AG10803 (cell line): ENCODE data around the gene PHLPP2.
A peak's percentile ranks its signal among the peaks of the same experiment; 100 is the strongest.

Experiments used
- DNase-seq: peaks from one replicate; pipeline ENCODE4 v3.0.0; 2010; ENCODE audit warnings: low read depth
- H3K4me3 ChIP-seq: 2 replicates; pipeline ENCODE4 v1.5.1; 2011; ENCODE audit warnings: mild to moderate bottlenecking, low read length, control low read depth
- TF ChIP-seq, protein P1 (sequence below): conservative IDR thresholded peaks from 2 replicates; pipeline ENCODE4 v1.5.1; 2011; ENCODE audit warnings: mild to moderate bottlenecking, low read length, control low read depth, inconsistent platforms

Gene PHLPP2

DNA sequence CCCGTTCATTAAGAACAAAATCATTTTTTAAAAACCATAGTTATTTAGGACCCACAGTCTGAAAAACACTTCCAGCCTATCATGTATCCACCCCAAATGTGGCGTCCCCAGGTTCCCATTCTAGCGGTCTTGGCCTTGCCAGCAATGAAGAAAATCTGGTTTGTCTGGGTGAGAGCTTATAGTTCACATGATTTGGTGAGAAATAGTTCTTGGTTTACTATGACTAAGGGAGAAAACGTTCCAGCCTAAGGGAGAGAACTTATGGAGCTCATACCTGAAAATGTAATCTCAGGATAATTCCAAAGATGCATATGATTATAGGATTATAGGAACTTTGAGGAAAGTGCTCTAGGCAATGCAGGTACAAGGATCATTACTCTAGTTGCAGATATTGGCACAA, 93.7 kb downstream of the PHLPP2 start:
- no peak for DNase-seq
- TF ChIP-seq, protein P1, sequence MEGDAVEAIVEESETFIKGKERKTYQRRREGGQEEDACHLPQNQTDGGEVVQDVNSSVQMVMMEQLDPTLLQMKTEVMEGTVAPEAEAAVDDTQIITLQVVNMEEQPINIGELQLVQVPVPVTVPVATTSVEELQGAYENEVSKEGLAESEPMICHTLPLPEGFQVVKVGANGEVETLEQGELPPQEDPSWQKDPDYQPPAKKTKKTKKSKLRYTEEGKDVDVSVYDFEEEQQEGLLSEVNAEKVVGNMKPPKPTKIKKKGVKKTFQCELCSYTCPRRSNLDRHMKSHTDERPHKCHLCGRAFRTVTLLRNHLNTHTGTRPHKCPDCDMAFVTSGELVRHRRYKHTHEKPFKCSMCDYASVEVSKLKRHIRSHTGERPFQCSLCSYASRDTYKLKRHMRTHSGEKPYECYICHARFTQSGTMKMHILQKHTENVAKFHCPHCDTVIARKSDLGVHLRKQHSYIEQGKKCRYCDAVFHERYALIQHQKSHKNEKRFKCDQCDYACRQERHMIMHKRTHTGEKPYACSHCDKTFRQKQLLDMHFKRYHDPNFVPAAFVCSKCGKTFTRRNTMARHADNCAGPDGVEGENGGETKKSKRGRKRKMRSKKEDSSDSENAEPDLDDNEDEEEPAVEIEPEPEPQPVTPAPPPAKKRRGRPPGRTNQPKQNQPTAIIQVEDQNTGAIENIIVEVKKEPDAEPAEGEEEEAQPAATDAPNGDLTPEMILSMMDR = no peak
- no peak overlapping the region for H3K4me3 ChIP-seq

DNA sequence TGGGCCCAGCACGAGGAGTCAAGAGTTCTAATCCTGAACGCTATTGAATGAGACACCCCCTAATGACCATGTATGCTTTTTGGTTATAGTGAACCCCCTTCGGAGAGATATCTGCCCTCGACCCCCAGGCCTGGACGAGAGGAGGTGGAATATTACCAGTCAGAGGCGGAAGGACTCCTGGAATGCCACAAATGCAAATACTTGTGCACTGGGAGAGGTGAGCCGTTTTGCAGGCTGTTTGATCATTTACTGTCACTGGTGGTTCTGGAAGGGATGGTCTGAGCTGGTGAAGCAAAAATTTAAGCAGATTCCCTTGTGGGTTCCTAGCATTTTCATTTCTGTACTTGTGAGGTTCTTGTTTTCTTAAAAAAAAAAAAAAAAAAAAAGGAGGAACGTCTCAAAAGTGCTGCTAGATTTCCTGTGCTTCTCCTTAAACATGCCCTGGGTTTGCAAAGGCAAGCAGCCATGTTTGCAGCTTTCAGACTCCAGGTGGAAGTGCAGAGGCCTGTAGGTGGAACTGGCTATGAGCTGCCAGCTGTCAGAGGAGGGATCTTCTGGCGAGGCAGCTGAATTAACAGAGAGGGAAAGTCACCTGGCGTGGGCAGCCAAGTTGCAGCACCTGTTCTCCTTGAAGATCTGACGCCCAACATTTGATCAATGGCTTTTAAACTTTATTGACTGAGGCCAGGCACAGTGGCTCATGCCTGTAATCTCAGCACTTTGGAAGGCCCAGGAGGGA, 95.1 kb downstream of the PHLPP2 start:
- TF ChIP-seq, protein P1 = no peak
- H3K4me3 ChIP-seq = no peak overlapping the region
- DNase-seq = no peak

DNA sequence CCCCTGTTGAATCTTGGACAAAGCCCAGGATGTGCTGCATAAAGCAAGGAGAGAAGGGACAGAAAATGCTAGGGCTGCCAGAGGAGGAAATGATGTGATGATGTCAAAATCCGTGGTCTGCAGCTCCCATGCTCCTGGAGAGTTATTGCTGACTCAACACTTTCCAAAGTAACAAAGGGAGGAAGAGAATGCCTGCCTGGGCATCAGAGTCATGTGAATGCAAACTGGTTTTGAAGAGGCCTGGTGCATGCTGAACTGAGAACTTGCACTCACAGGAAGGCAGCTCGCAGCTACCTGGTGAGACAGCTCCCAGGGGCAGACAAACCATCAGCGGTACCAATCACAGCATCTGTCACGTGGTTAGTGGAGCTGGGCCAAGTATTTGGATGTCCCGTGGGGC, 95.7 kb downstream of the PHLPP2 start:
- peak; percentile 9 for DNase-seq
- TF ChIP-seq, protein P1 = no peak
- H3K4me3 ChIP-seq = no peak overlapping the region

DNA sequence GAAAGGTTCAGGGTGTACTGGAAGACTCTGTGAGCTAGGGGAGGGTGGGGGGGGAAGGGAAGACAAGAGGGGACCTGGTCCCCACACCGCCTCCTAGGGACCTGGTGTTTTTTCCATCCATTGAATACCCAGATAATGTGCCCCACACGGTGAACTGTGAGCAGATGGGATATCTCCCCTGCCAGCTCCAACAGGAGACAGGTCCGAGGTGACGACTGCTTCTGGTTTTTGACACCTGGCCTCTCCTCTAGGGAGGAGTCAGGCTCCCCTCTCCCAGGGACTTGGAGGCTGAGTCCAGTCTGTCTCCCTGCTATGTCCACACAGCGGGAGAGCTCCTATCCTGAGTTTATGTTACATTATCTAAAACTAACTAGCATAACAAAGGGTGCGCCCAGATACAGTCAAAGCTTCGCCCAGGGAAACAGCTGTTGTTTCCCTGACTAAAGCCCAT, 96.7 kb downstream of the PHLPP2 start:
- DNase-seq = no peak
- no peak overlapping the region for H3K4me3 ChIP-seq
- TF ChIP-seq, protein P1 = no peak

DNA sequence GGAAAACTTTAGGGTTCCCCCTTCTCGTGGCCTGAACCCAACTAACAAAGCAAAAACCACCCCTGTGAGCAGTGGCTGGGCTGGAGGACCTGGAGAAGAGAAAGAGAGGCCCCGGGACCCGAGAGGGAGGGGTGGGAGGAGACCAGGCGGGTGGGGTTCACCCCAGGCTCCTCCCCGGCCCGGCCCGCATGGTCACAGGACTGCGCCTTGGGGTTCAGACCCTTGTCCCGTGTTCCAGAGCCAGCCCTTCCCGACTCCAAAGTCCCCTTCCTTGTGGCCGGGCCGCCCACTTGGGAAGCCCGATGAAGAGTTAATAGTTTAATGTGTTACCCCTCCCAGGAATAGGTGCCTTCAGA, 97.7 kb downstream of the PHLPP2 start:
- no peak overlapping the region for H3K4me3 ChIP-seq
- TF ChIP-seq, protein P1 = no peak
- no peak for DNase-seq

DNA sequence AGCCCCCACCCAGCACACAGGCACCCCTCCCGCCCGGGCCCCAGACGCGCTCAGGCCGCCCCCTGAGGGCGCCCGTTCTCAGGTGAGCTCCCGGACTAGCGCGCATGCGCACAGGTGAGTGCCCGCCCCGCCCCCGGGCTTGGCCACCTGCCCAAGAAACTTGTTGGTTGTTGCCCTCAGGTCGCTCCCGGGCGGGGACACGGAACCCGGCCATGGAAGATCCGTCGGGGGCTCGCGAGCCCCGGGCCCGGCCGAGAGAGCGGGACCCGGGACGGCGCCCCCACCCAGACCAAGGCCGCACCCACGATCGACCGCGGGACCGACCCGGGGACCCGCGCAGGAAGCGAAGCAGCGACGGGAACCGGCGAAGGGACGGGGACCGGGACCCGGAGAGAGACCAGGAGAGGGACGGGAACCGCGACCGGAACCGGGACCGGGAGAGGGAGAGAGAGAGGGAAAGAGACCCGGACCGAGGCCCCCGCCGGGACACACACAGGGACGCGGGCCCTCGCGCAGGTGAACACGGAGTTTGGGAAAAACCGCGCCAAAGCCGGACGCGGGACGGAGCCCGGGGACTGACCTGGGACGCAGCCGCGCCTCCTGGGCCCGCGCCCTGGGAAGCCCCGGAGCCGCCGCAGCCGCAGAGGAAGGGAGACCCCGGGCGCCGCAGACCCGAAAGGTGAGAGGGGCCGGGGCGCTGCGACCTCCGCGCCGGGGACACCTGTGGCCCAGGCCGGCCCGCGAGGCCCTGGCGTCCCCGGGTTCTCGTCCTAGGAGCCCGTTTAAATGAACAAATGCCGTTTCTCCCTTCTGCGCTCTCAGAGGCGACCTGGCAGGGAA, 98.3 kb downstream of the PHLPP2 start, which contains the start of gene MARVELD3:
Gene MARVELD3 (plus strand): TSS at position 167 of the 840 bp plus-strand sequence. CDS start 46 bp downstream, at position 213.
- TF ChIP-seq, protein P1 = no peak
- no peak for DNase-seq
- H3K4me3 ChIP-seq = peak within 1 kb of the TSS; percentile 31
